H1 (cell line): ENCODE data around the gene WEE2.
A peak's percentile ranks its signal among the peaks of the same experiment; 100 is the strongest.

Experiments used
- RFX5 ChIP-seq: IDR thresholded peaks from 2 replicates; pipeline ENCODE4 v1.6.1; 2011; ENCODE audit warnings: low read depth, low read length, improper control_type of control experiment, borderline replicate concordance
- RNF2 ChIP-seq: fragments of 200-900, 300-1000 bp; sonication (generic); IDR thresholded peaks from 2 replicates; pipeline ENCODE4 v1.7.1; 2016; ENCODE audit warnings: borderline replicate concordance, low read depth, mild to moderate bottlenecking, antibody characterized with exemption, low read length; ENCODE audit not compliant: poor library complexity, severe bottlenecking; ENCODE audit errors: missing control alignments
- TF ChIP-seq, protein P1 (sequence below), 3 experiments: IDR thresholded peaks; 1 replicate in 2 of 3; 2 replicates in 1 of 3; pipeline versions ENCODE4 v1.5.1 to v1.6.1; 2011; ENCODE audit warnings: low read length in 3 of 3, mild to moderate bottlenecking in 3 of 3, inconsistent platforms in 2 of 3, low read depth in 1 of 3, moderate library complexity in 1 of 3; ENCODE audit not compliant: insufficient read depth in 1 of 3; ENCODE audit errors: control extremely low read depth in 1 of 3

DNA sequence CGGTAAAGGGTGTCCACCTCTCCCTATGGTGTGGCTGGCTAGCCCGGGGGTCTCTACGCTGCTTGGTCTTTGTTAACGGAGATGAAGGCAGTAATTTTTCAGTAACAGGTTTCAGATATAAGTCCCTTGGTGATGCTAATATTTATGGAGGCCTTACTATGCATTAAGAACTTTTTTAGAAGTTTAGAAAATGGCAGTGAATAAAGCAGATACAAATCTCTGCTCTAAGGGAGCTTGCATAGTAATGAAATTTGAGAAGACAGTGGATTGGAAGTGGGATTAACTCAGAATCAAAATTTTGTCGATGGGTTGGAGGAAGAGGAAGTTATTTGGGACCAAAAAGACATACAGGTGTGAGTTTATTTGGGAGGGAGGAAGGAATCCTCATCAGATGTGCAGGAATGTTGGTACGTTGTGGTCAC lies 30.4 kb downstream of the WEE2 start:
- TF ChIP-seq, protein P1, sequence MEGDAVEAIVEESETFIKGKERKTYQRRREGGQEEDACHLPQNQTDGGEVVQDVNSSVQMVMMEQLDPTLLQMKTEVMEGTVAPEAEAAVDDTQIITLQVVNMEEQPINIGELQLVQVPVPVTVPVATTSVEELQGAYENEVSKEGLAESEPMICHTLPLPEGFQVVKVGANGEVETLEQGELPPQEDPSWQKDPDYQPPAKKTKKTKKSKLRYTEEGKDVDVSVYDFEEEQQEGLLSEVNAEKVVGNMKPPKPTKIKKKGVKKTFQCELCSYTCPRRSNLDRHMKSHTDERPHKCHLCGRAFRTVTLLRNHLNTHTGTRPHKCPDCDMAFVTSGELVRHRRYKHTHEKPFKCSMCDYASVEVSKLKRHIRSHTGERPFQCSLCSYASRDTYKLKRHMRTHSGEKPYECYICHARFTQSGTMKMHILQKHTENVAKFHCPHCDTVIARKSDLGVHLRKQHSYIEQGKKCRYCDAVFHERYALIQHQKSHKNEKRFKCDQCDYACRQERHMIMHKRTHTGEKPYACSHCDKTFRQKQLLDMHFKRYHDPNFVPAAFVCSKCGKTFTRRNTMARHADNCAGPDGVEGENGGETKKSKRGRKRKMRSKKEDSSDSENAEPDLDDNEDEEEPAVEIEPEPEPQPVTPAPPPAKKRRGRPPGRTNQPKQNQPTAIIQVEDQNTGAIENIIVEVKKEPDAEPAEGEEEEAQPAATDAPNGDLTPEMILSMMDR (IDR thresholded peaks at IDR 0.05; ENCODE audit: control extremely low read depth in 1 of 3, insufficient read depth in 1 of 3, low read depth in 1 of 3, low read length in 3 of 3), result 0 out of 4 replicates have a peak, but pooled peaks of 1 of the 3 experiments have one; percentile 18
- TF ChIP-seq RFX5 (no peak), RNF2 (no peak)
